HepG2 (cell line): Measurements from ENCODE around the gene TCEA3. TPM values are rescaled to one million over a fixed set of nuclear protein-coding genes. Genes with fewer than 3 reads are reported as not detected.

Experiments
- ATF1 ChIP-seq: IDR thresholded peaks from 2 replicates; pipeline ENCODE4 v1.6.1; 2016; ENCODE audit warnings: mild to moderate bottlenecking, control low read depth
- BRF2 ChIP-seq: sonication (generic); formaldehyde crosslinking; IDR thresholded peaks from 2 replicates; pipeline ENCODE4 v1.8.1; 2022; ENCODE audit warnings: mild to moderate bottlenecking, missing genetic modification reagents
- CCDC6 ChIP-seq: sonication (generic); formaldehyde crosslinking; IDR thresholded peaks from 2 replicates; pipeline ENCODE4 v1.8.1; 2022; ENCODE audit warnings: mild to moderate bottlenecking, missing genetic modification reagents, moderate library complexity
- CHCHD3 ChIP-seq: sonication (generic); formaldehyde crosslinking; IDR thresholded peaks from 2 replicates; pipeline ENCODE4 v1.8.0; 2022; ENCODE audit warnings: mild to moderate bottlenecking, missing genetic modification reagents, moderate library complexity
- HMG20B ChIP-seq: conservative IDR thresholded peaks from 2 replicates; pipeline ENCODE4 v1.6.1; 2016; ENCODE audit warnings: missing genetic modification reagents, missing compliant biosample characterization
- KLF11 ChIP-seq: IDR thresholded peaks from 2 replicates; pipeline ENCODE4 v1.6.1; 2016; ENCODE audit warnings: missing compliant biosample characterization
- MIER3 ChIP-seq: IDR thresholded peaks from 2 replicates; pipeline ENCODE4 v1.6.1; 2016; ENCODE audit warnings: missing compliant biosample characterization, borderline replicate concordance
- MTA3 ChIP-seq: sonication (generic); formaldehyde crosslinking; IDR thresholded peaks from 2 replicates; pipeline ENCODE4 v1.4.0; 2020; ENCODE audit warnings: missing genetic modification reagents
- NFE2L2 ChIP-seq: fragments of 150-350 bp; IDR thresholded peaks from 2 replicates; pipeline ENCODE4 v1.6.1; 2014; ENCODE audit warnings: low read length
- NFKBIZ ChIP-seq: IDR thresholded peaks from 2 replicates; pipeline ENCODE4 v1.6.1; 2018; ENCODE audit warnings: missing genetic modification reagents, missing compliant biosample characterization
- PITX1 ChIP-seq: sonication (generic); formaldehyde crosslinking; IDR thresholded peaks from 2 replicates; pipeline ENCODE4 v1.5.1; 2020; ENCODE audit warnings: mild to moderate bottlenecking, missing genetic modification reagents
- SMAD3 ChIP-seq: sonication (generic); formaldehyde crosslinking; IDR thresholded peaks from 2 replicates; pipeline ENCODE4 v1.4.0; 2020; ENCODE audit warnings: missing genetic modification reagents
- SNRNP70 ChIP-seq: fragments of 200-400 bp; formaldehyde crosslinking; IDR thresholded peaks from 2 replicates; pipeline ENCODE4 v1.6.1; 2017; ENCODE audit warnings: mild to moderate bottlenecking, low read depth, low read length, moderate library complexity
- SOX5 ChIP-seq: IDR thresholded peaks from 2 replicates; pipeline ENCODE4 v1.6.1; 2016; ENCODE audit warnings: borderline replicate concordance
- TAF15 ChIP-seq: fragments of 200-400 bp; formaldehyde crosslinking; IDR thresholded peaks from one replicate; pipeline ENCODE4 v1.6.1; 2018; ENCODE audit warnings: mild to moderate bottlenecking, low read depth, low read length; ENCODE audit not compliant: poor library complexity, severe bottlenecking
- TFDP2 ChIP-seq: sonication (generic); formaldehyde crosslinking; IDR thresholded peaks from 2 replicates; pipeline ENCODE4 v1.4.0; 2020; ENCODE audit warnings: missing genetic modification reagents
- TSC22D2 ChIP-seq: sonication (generic); formaldehyde crosslinking; IDR thresholded peaks from 2 replicates; pipeline ENCODE4 v1.5.1; 2020; ENCODE audit warnings: missing genetic modification reagents, mild to moderate bottlenecking, borderline replicate concordance
- ZBTB14 ChIP-seq: sonication (generic); formaldehyde crosslinking; IDR thresholded peaks from 2 replicates; pipeline ENCODE4 v1.4.0; 2020; ENCODE audit warnings: missing genetic modification reagents
- ZFX ChIP-seq: sonication (generic); formaldehyde crosslinking; IDR thresholded peaks from 2 replicates; pipeline ENCODE4 v1.4.0; 2020; ENCODE audit warnings: mild to moderate bottlenecking, low read depth, missing genetic modification reagents, moderate library complexity
- ZNF234 ChIP-seq: sonication (generic); formaldehyde crosslinking; conservative IDR thresholded peaks from 2 replicates; pipeline ENCODE4 v1.5.1; 2020; ENCODE audit warnings: mild to moderate bottlenecking, missing genetic modification reagents
- ZNF451 ChIP-seq: sonication (generic); formaldehyde crosslinking; IDR thresholded peaks from 2 replicates; pipeline ENCODE4 v1.5.0; 2020; ENCODE audit warnings: mild to moderate bottlenecking, missing genetic modification reagents
- ZNF484 ChIP-seq: sonication (generic); formaldehyde crosslinking; IDR thresholded peaks from 2 replicates; pipeline ENCODE4 v1.5.1; 2020; ENCODE audit warnings: mild to moderate bottlenecking, low read depth, missing genetic modification reagents, borderline replicate concordance
- ZNF496 ChIP-seq: sonication (generic); formaldehyde crosslinking; IDR thresholded peaks from 2 replicates; pipeline ENCODE4 v1.8.1; 2023; ENCODE audit warnings: mild to moderate bottlenecking, moderate library complexity, missing genetic modification reagents; ENCODE audit not compliant: insufficient replicate concordance
- ZNF550 ChIP-seq: sonication (generic); formaldehyde crosslinking; IDR thresholded peaks from 2 replicates; pipeline ENCODE4 v1.4.0; 2020; ENCODE audit warnings: mild to moderate bottlenecking, missing genetic modification reagents, borderline replicate concordance
- ZNF776 ChIP-seq: sonication (generic); formaldehyde crosslinking; IDR thresholded peaks from 2 replicates; pipeline ENCODE4 v1.4.0; 2020; ENCODE audit warnings: mild to moderate bottlenecking, missing genetic modification reagents
- polyA plus RNA-seq, 8 experiments: library from polyadenylated mRNA; depleted of rRNA in 3 of 8; stranded (reverse) in 7 of 8; unstranded in 1 of 8; fragments of >200 nt; fragmentation: Illumina TruSeq in 4 of 8; extraction: Trizol in 4 of 8; gene quantifications; 2 replicates each; pipeline versions ENCODE4 v1.2.1 to v1.2.3, GENCODE V29; 2011 to 2016; ENCODE audit warnings: low read depth in 4 of 8, missing spikeins in 1 of 8, mixed read lengths in 1 of 8; ENCODE audit not compliant: insufficient read depth in 1 of 8
- total RNA-seq, 5 experiments: library from RNA; depleted of rRNA; stranded (reverse); fragments of >200 nt; fragmentation: Illumina TruSeq; extraction: Trizol; gene quantifications; 2 replicates each; pipeline ENCODE4 v1.2.3, GENCODE V29; 2016; ENCODE audit warnings: low read depth in 1 of 5
- TF ChIP-seq, protein P1 (sequence below): fragments of 450-650 bp; IDR thresholded peaks from 2 replicates; pipeline ENCODE4 v1.6.1; 2017

TCEA3 gene
- total and polyA plus RNA-seq, 2 of the 13 experiments (the other 11 are each of a cell fraction or from before 2014, with no cell fraction given), result 55.5 to 84.6 TPM

- TF ChIP-seq TSC22D2 (CRISPR knock-in tag) (no peak), BRF2 (CRISPR knock-in tag) (no peak), MIER3 (CRISPR knock-in tag) (no peak; the same call in 1 of the 2 replicates), ZNF496 (CRISPR knock-in tag) (no peak), KLF11 (CRISPR knock-in tag) (peak; percentile 21; the same call in 1 of the 2 replicates), HMG20B (0 out of 2 replicates have a peak, but pooled peaks have one; percentile 21), ZNF776 (CRISPR knock-in tag) (peak; percentile 57; the same call in 1 of the 2 replicates), ZNF451 (peak; percentile 73; the same call in 1 of the 2 replicates), PITX1 (CRISPR knock-in tag) (no peak; the same call in 1 of the 2 replicates), ZFX (CRISPR knock-in tag) (peak; percentile 96), SMAD3 (no peak), ZNF550 (no peak), ZNF484 (no peak), SOX5 (CRISPR knock-in tag) (no peak; the same call in 1 of the 2 replicates), CHCHD3 (no peak), TFDP2 (CRISPR knock-in tag) (peak; percentile 44), SNRNP70 (no peak), ZNF234 (CRISPR knock-in tag) (no peak), CCDC6 (CRISPR knock-in tag) (no peak), ZBTB14 (peak; percentile 68), NFKBIZ (no peak), TAF15 (peak; percentile 55), MTA3 (CRISPR knock-in tag) (no peak), ATF1 (CRISPR knock-in tag) (peak; percentile 83), NFE2L2 (no peak)
- TF ChIP-seq, protein P1, sequence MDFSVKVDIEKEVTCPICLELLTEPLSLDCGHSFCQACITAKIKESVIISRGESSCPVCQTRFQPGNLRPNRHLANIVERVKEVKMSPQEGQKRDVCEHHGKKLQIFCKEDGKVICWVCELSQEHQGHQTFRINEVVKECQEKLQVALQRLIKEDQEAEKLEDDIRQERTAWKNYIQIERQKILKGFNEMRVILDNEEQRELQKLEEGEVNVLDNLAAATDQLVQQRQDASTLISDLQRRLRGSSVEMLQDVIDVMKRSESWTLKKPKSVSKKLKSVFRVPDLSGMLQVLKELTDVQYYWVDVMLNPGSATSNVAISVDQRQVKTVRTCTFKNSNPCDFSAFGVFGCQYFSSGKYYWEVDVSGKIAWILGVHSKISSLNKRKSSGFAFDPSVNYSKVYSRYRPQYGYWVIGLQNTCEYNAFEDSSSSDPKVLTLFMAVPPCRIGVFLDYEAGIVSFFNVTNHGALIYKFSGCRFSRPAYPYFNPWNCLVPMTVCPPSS, result no peak
Measured at GRCh38 chr1:23344111-23344986, 80.2 kb downstream of the TCEA3 start, which contains the start of gene HNRNPR (continued).
